Mononuclear cell (primary cell): ENCODE measurements around the gene EYA4. TPM values are rescaled to one million over a fixed set of nuclear protein-coding genes. Genes with fewer than 3 reads are reported as not detected.

ENCODE experiments used
- H3K27me3 ChIP-seq: 2 replicates; pipeline ENCODE4 v1.6.0; 2011; ENCODE audit warnings: low read length, control low read depth; ENCODE audit not compliant: insufficient read depth
- H3K4me1 ChIP-seq: 2 replicates; pipeline ENCODE4 v1.5.1; 2011; ENCODE audit warnings: mild to moderate bottlenecking, low read length, control low read depth; ENCODE audit not compliant: insufficient read depth
- H3K4me3 ChIP-seq: 2 replicates; pipeline ENCODE4 v1.5.1; 2011; ENCODE audit warnings: mild to moderate bottlenecking, low read length, moderate library complexity
- H3K9me3 ChIP-seq: 2 replicates; pipeline ENCODE4 v1.5.1; 2011; ENCODE audit warnings: low read depth, mild to moderate bottlenecking, control low read depth, low read length
- total RNA-seq: library from RNA; depleted of rRNA; stranded (reverse); fragments of >200 nt; gene quantifications from one replicate; pipeline ENCODE4 v1.2.3, GENCODE V29; 2012

The EYA4 gene
- total RNA-seq, 1 donor: not detected

- H3K27me3 ChIP-seq: no peaks in the 10 kb centered on the region
- H3K4me1 ChIP-seq: no peaks in the 10 kb centered on the region
- no peaks in the 10 kb centered on the region for H3K9me3 ChIP-seq
- H3K4me3 ChIP-seq: no peak overlapping the region
Measured at GRCh38 chr6:133441491-133441890, 200.3 kb downstream of the EYA4 start.

GRCh38 chr6:133446789-133447188 lies 205.6 kb downstream of the EYA4 start:
- Histone ChIP-seq H3K4me3 (no peak overlapping the region), H3K27me3 (no peaks in the 10 kb centered on the region), H3K9me3 (no peaks in the 10 kb centered on the region), H3K4me1 (no peaks in the 10 kb centered on the region)

GRCh38 chr6:133447924-133448323 lies 206.8 kb downstream of the EYA4 start:
- H3K4me3 ChIP-seq: no peak overlapping the region
- H3K9me3 ChIP-seq: no peaks in the 10 kb centered on the region

GRCh38 chr6:133456439-133456838 lies 215.3 kb downstream of the EYA4 start:
- Histone ChIP-seq H3K4me1 (no peaks in the 10 kb centered on the region), H3K4me3 (no peak overlapping the region), H3K9me3 (no peaks in the 10 kb centered on the region), H3K27me3 (no peaks in the 10 kb centered on the region)

More at GRCh38 chr6:133447924-133448323, 206.8 kb downstream of the EYA4 start:
- H3K27me3 ChIP-seq: no peaks in the 10 kb centered on the region
- no peaks in the 10 kb centered on the region for H3K4me1 ChIP-seq

GRCh38 chr6:133456944-133457343 lies 215.8 kb downstream of the EYA4 start:
- no peaks in the 10 kb centered on the region for H3K27me3 ChIP-seq
- H3K4me3 ChIP-seq: no peak overlapping the region
- no peaks in the 10 kb centered on the region for H3K9me3 ChIP-seq
- no peaks in the 10 kb centered on the region for H3K4me1 ChIP-seq

- Histone ChIP-seq H3K4me3 (no peak overlapping the region), H3K4me1 (no peaks in the 10 kb centered on the region), H3K9me3 (no peaks in the 10 kb centered on the region), H3K27me3 (no peaks in the 10 kb centered on the region)
Measured at GRCh38 chr6:133460101-133460500, 218.9 kb downstream of the EYA4 start.

GRCh38 chr6:133463790-133464189 lies 222.6 kb downstream of the EYA4 start:
- no peak overlapping the region for H3K4me3 ChIP-seq
- H3K27me3 ChIP-seq: no peaks in the 10 kb centered on the region
- H3K4me1 ChIP-seq: no peaks in the 10 kb centered on the region
- no peaks in the 10 kb centered on the region for H3K9me3 ChIP-seq

- Histone ChIP-seq H3K27me3 (no peaks in the 10 kb centered on the region), H3K4me1 (no peaks in the 10 kb centered on the region), H3K4me3 (no peak overlapping the region), H3K9me3 (no peaks in the 10 kb centered on the region)
Measured at GRCh38 chr6:133466680-133467079, 225.5 kb downstream of the EYA4 start.

- Histone ChIP-seq H3K4me3 (no peak overlapping the region), H3K27me3 (no peaks in the 10 kb centered on the region), H3K9me3 (no peaks in the 10 kb centered on the region), H3K4me1 (no peaks in the 10 kb centered on the region)
Measured at GRCh38 chr6:133467231-133467981, 226.2 kb downstream of the EYA4 start.

- no peak overlapping the region for H3K4me3 ChIP-seq
- H3K4me1 ChIP-seq: no peaks in the 10 kb centered on the region
- no peaks in the 10 kb centered on the region for H3K9me3 ChIP-seq
- H3K27me3 ChIP-seq: no peaks in the 10 kb centered on the region
Measured at GRCh38 chr6:133467982-133468380, 226.8 kb downstream of the EYA4 start.

- H3K4me1 ChIP-seq: no peaks in the 10 kb centered on the region
Measured at GRCh38 chr6:133468591-133468990, 227.4 kb downstream of the EYA4 start.

GRCh38 chr6:133474516-133474915 lies 233.4 kb downstream of the EYA4 start:
- Histone ChIP-seq H3K27me3 (no peaks in the 10 kb centered on the region), H3K9me3 (no peaks in the 10 kb centered on the region), H3K4me3 (no peak overlapping the region), H3K4me1 (no peaks in the 10 kb centered on the region)

More at GRCh38 chr6:133468591-133468990, 227.4 kb downstream of the EYA4 start:
- Histone ChIP-seq H3K4me3 (no peak overlapping the region), H3K27me3 (no peaks in the 10 kb centered on the region), H3K9me3 (no peaks in the 10 kb centered on the region)

GRCh38 chr6:133478673-133479072 lies 237.5 kb downstream of the EYA4 start:
- Histone ChIP-seq H3K9me3 (no peaks in the 10 kb centered on the region), H3K27me3 (no peaks in the 10 kb centered on the region), H3K4me3 (no peak overlapping the region), H3K4me1 (no peaks in the 10 kb centered on the region)

- Histone ChIP-seq H3K9me3 (no peaks in the 10 kb centered on the region), H3K4me3 (no peak overlapping the region), H3K27me3 (no peaks in the 10 kb centered on the region), H3K4me1 (no peaks in the 10 kb centered on the region)
Measured at GRCh38 chr6:133487174-133487573, 246.0 kb downstream of the EYA4 start.

- no peaks in the 10 kb centered on the region for H3K27me3 ChIP-seq
- no peak overlapping the region for H3K4me3 ChIP-seq
- no peaks in the 10 kb centered on the region for H3K4me1 ChIP-seq
- H3K9me3 ChIP-seq: no peaks in the 10 kb centered on the region
Measured at GRCh38 chr6:133495205-133495903, 254.2 kb downstream of the EYA4 start.

GRCh38 chr6:133499662-133500061 lies 258.5 kb downstream of the EYA4 start:
- no peaks in the 10 kb centered on the region for H3K4me1 ChIP-seq
- no peaks in the 10 kb centered on the region for H3K27me3 ChIP-seq
- no peaks in the 10 kb centered on the region for H3K9me3 ChIP-seq
- no peak overlapping the region for H3K4me3 ChIP-seq
